AG08395 (cell line): ENCODE results near the gene PDCD7.
A peak's percentile ranks its signal among the peaks of the same experiment; 100 is the strongest.
"Not testable (repeated sequence)": the region's sequence is repeated elsewhere in the genome, so short reads cannot be mapped to it uniquely, and the experiment has no call there.

Experiments
- DNase-seq: peaks from one replicate; pipeline ENCODE4 v3.0.0; 2012; ENCODE audit warnings: mixed read lengths, low spot score

The PDCD7 gene

GRCh38 chr15:65091946-65092770 lies 41.5 kb downstream of the PDCD7 start:
- DNase-seq = no peak

DNA sequence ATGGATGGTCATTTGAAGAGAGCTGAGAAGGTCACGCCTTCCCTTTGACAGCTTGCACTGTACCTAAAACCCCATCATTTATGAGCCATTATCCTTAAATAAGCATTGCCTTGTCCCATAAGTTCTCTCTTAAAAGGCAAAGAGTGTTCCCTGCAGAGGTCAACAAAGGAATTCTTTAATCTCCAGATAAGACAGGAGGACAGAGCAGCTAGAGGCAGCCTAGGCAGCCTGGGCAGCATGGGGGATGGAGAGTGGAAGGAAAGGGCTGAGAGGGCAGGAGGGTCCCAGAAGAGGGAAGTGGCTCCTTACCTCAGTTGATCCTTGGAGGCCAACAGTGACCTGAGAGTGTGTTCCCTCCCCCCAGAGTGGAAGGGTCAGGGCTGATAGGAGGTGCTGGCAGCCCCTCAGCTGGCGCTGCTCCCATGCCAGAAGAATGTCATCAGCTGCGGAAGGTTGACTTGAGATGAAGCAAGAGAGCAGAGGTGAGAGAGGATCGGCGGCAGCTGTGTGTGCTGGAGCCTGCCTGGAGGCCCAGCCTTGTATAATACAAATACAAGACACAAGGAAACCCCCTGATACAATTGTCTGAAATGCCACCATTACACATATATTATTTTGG lies 44.3 kb downstream of the PDCD7 start:
- DNase-seq = no peak

GRCh38 chr15:65088643-65089021 lies 45.0 kb downstream of the PDCD7 start:
- no peak for DNase-seq

- DNase-seq = no peak
Observed at GRCh38 chr15:65087873-65088642, 45.5 kb downstream of the PDCD7 start.

DNA sequence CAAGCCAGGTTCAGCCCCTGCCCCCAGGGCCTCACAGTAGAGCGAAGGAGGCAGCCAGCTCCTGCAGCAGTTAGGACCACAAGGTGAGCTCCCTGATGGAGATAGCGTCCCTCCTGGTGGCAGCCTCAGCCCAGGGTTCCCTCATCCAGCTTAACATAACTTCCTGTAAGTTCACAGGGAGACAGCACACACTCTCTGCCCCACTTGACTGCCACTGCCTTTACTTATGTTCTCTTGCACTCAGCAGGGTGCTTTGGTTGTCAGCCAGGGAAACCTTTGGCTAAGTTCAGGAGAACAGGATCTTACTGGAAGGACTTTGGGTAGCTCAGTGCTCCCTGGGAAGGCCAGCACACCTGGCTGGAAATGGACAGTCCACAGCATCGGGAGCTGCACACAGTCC lies 46.2 kb downstream of the PDCD7 start:
- DNase-seq = no peak

DNA sequence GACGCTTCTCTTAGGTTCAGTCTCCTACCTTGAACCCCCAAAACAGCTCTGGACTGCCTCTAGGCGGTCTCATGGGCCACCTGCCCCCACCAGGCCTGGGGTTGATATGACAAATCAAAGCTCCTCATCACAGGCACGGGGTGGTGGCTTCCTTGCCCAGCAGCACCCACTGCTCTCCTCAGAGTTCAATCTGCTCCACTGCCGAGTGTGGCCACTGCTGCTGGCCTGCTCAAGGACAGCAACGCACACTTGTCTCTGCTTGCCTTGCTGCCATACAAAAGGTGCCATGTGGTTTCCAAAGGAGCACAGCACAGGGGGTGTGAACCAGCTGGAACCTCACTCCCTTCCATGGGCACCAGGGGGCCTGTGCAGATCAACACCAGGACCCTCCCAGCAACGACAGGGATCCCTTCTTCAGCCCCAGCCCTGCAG lies 46.9 kb downstream of the PDCD7 start:
- no peak for DNase-seq

GRCh38 chr15:65085990-65086679 lies 47.5 kb downstream of the PDCD7 start:
- DNase-seq = peak; percentile 36

- no peak for DNase-seq
Observed at GRCh38 chr15:65085207-65085753, 48.3 kb downstream of the PDCD7 start.

- DNase-seq = no peak
Observed at GRCh38 chr15:65084500-65085206, 49.0 kb downstream of the PDCD7 start.

GRCh38 chr15:65083262-65083701 lies 50.3 kb downstream of the PDCD7 start:
- DNase-seq = no peak

- DNase-seq = no peak
Observed at GRCh38 chr15:65082303-65082953, 51.2 kb downstream of the PDCD7 start.

- DNase-seq = no peak
Observed at GRCh38 chr15:65081758-65082157, 51.9 kb downstream of the PDCD7 start.

GRCh38 chr15:65081270-65081669 lies 52.3 kb downstream of the PDCD7 start:
- DNase-seq = no peak

DNA sequence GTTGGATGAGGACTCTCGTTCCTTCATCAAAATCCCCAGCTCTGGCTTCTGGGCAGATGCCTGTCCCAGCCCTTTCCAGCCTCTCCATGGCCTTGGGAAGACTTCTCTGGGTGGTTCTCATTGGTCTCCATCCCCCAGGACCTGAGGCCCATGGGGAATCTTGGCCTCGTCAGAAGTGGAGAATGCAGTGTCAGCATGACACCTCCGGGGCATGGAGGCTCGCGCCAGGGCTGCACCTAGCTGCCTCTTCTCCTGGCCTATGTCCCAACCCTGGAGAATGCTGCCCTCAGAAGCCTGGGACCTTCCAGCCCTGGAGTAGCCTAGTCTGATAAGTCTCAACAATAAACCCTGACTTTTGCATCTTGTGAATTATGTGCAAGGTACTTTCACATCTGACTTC lies 54.0 kb downstream of the PDCD7 start:
- DNase-seq = no peak

DNA sequence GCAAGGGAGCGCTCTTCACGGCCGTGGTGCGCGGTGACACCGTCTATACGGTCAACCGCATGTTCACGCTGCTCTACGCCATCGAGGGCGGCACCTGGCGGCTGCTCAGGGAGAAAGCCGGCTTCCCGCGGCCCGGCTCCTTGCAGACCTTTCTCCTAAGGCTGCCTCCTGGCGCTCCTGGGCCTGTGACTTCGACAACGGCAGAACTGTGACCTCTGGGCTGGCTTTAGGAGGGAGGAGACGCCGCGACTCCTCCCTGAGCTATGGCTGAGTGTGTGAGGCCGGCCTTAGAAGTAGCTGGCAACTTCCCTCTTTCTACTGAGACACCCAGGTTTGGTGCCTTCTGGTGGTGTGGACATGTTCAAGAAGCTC lies 55.6 kb downstream of the PDCD7 start:
- peak; percentile 62 for DNase-seq

DNA sequence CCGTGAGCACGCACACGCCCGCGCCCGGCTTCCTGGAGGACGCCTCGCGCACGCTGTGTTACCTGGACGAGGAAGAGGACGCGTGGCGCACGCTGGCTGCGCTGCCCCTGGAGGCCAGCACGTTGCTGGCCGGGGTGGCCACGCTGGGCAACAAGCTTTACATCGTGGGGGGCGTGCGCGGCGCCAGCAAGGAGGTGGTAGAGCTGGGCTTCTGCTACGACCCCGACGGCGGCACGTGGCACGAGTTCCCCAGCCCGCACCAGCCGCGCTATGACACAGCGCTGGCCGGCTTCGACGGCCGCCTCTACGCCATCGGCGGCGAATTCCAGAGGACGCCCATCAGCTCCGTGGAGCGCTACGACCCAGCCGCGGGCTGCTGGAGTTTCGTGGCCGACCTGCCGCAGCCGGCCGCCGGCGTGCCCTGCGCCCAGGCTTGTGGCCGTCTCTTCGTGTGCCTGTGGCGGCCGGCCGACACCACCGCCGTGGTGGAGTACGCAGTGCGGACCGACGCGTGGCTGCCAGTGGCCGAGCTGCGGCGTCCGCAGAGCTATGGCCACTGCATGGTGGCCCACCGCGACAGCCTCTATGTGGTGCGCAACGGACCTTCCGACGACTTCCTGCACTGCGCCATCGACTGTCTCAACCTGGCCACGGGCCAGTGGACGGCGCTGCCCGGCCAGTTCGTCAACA lies 56.2 kb downstream of the PDCD7 start:
- no peak for DNase-seq

DNA sequence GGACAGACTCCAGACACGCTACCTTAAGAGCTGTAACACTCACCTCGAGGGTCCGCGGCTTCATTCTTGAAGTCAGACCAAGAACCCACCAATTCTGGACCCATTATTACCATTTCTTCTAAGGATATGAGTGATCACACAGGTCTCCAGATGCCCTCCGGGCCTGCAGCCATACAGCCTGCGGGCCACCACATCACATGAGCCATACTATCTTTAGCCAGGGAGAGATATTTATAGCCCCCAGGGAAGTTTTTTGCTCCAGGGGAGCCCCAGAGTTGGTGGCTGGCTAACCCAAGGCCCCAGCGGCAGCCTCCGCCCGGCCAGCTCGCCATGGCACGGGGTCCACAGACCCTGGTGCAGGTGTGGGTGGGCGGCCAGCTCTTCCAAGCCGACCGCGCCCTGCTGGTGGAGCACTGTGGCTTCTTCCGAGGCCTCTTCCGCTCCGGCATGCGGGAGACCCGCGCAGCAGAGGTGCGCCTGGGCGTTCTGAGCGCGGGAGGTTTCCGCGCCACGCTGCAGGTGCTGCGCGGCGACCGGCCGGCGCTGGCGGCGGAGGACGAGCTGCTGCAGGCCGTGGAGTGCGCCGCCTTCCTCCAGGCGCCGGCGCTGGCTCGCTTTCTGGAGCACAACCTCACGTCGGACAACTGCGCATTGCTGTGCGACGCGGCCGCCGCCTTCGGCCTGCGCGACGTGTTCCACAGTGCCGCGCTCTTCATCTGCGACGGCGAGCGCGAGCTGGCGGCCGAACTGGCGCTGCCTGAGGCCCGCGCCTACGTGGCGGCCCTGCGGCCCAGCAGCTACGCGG lies 56.9 kb downstream of the PDCD7 start, which contains the start of gene KBTBD13:
KBTBD13 (plus strand) TSS at position 261 of the 805 bp plus-strand sequence; CDS start at position 331, 70 bp downstream.
- no peak for DNase-seq

- DNase-seq = not testable (repeated sequence)
Observed at GRCh38 chr15:65075607-65076395, 57.8 kb downstream of the PDCD7 start.
